ENCODE measurements around the gene C11orf97.

The C11orf97 gene

GRCh38 chr11:94536386-94536785, 24.1 kb downstream of the C11orf97 start:
- no peak overlapping the region for H3K4me3 ChIP-seq (ENCODE audit: low read length)
- no peak for DNase-seq (ENCODE audit: low read depth)
- no peak for TF ChIP-seq CTCF (conservative IDR thresholded peaks at IDR 0.05; ENCODE audit: low read length)

GRCh38 chr11:94537031-94537600, 24.9 kb downstream of the C11orf97 start:
- H3K4me3 ChIP-seq (ENCODE audit: low read length), result no peak overlapping the region
- DNase-seq (ENCODE audit: low read depth), result peak; percentile 78

GRCh38 chr11:94539420-94539819, 27.2 kb downstream of the C11orf97 start:
- DNase-seq (ENCODE audit: low read depth), result no peak
- no peak for TF ChIP-seq CTCF (conservative IDR thresholded peaks at IDR 0.05; ENCODE audit: low read length)

More at GRCh38 chr11:94537031-94537600, 24.9 kb downstream of the C11orf97 start:
- TF ChIP-seq CTCF (conservative IDR thresholded peaks at IDR 0.05; ENCODE audit: low read length), result no peak

GRCh38 chr11:94543695-94544645, 31.7 kb downstream of the C11orf97 start, which contains the start of gene FUT4:
Gene FUT4 (plus strand): TSS chr11:94543921. CDS start chr11:94544134, 213 bp downstream.
- peak; percentile 85 for DNase-seq (ENCODE audit: low read depth)

More at GRCh38 chr11:94539420-94539819, 27.2 kb downstream of the C11orf97 start:
- no peak overlapping the region for H3K4me3 ChIP-seq (ENCODE audit: low read length)

GRCh38 chr11:94544646-94545263, 32.5 kb downstream of the C11orf97 start:
- no peak for DNase-seq (ENCODE audit: low read depth)
- TF ChIP-seq CTCF (conservative IDR thresholded peaks at IDR 0.05; ENCODE audit: low read length), result no peak

More at GRCh38 chr11:94543695-94544645, 31.7 kb downstream of the C11orf97 start, which contains the start of gene FUT4:
- H3K4me3 ChIP-seq (ENCODE audit: low read length), result peak within 1 kb of the TSS; percentile 67
- TF ChIP-seq CTCF (conservative IDR thresholded peaks at IDR 0.05; ENCODE audit: low read length), result no peak; the same call in 1 of the 2 replicates

GRCh38 chr11:94545264-94546161, 33.3 kb downstream of the C11orf97 start:
- DNase-seq (ENCODE audit: low read depth), result peak; percentile 40
- no peak for TF ChIP-seq CTCF (conservative IDR thresholded peaks at IDR 0.05; ENCODE audit: low read length)
- peak overlapping the region; percentile 67 for H3K4me3 ChIP-seq (ENCODE audit: low read length)

More at GRCh38 chr11:94544646-94545263, 32.5 kb downstream of the C11orf97 start:
- peak overlapping the region; percentile 67 for H3K4me3 ChIP-seq (ENCODE audit: low read length)
